PC-9 (cell line): ENCODE results near the gene MAP3K13. TPM values are rescaled to one million over a fixed set of nuclear protein-coding genes. Genes with fewer than 3 reads are reported as not detected.

Experiments used
- BruUV-seq: library from RNA; stranded (reverse); fragments of 400-500 nt; replicated peaks from 2 replicates; lab custom pipeline; 2021; lab: Mats Ljungman, UMichigan
- CTCF ChIA-PET: fragments of 300-600 bp; sonication (Branson Sonifier 250); formaldehyde crosslinking; loops from one replicate; lab custom pipeline; 2022; ENCODE audit warnings: antibody characterized with exemption; lab: Charles Lee
- POLR2A ChIA-PET: fragments of 300-600 bp; sonication (Branson Sonifier 250); formaldehyde crosslinking; loops from one replicate; lab custom pipeline; 2022; ENCODE audit warnings: antibody characterized with exemption; ENCODE audit not compliant: unreplicated experiment; lab: Charles Lee
- DNase-seq, 2 experiments: peaks; one replicate each; pipeline versions ENCODE4 v3.0.0 to v3.0.0-alpha.2; 2015 to 2022; ENCODE audit warnings: mixed read lengths in 1 of 2
- H2AFZ ChIP-seq: fragments of 200-600 bp; sonication (generic); 2 replicates; pipeline ENCODE4 v1.8.1; 2017; ENCODE audit warnings: antibody characterized with exemption
- H3F3A ChIP-seq: fragments of 200-600 bp; sonication (generic); 2 replicates; pipeline ENCODE4 v1.8.1; 2017; ENCODE audit warnings: antibody characterized with exemption, mild to moderate bottlenecking, low read depth; ENCODE audit not compliant: insufficient read depth
- H3K27ac ChIP-seq: fragments of 200-600 bp; sonication (generic); 2 replicates; pipeline ENCODE4 v1.6.1; 2016; ENCODE audit warnings: mixed run types
- H3K27me3 ChIP-seq: fragments of 200-600 bp; sonication (generic); 2 replicates; pipeline ENCODE4 v1.6.1; 2016; ENCODE audit warnings: low read depth, mixed run types; ENCODE audit not compliant: insufficient read depth
- H3K36me3 ChIP-seq: fragments of 200-600 bp; sonication (generic); 2 replicates; pipeline ENCODE4 v1.6.1; 2016; ENCODE audit warnings: low read depth, mixed run types
- H3K4me1 ChIP-seq: fragments of 200-600 bp; sonication (generic); replicated peaks from 2 replicates; pipeline ENCODE4 v1.6.1; 2016; ENCODE audit warnings: mixed run types; ENCODE audit not compliant: insufficient read depth
- H3K4me2 ChIP-seq: fragments of 200-600 bp; sonication (generic); 2 replicates; pipeline ENCODE4 v1.6.1; 2017; ENCODE audit warnings: mixed run types
- H3K4me3 ChIP-seq: fragments of 200-600 bp; sonication (generic); 2 replicates; pipeline ENCODE4 v1.6.1; 2016; ENCODE audit warnings: mixed run types
- H3K79me2 ChIP-seq: fragments of 200-600 bp; sonication (generic); 2 replicates; pipeline ENCODE4 v1.6.1; 2017; ENCODE audit warnings: low read depth, mixed run types
- H3K9me2 ChIP-seq: fragments of 200-600 bp; sonication (generic); 2 replicates; pipeline ENCODE4 v1.8.1; 2017; ENCODE audit warnings: mild to moderate bottlenecking; ENCODE audit not compliant: insufficient read depth
- H3K9me3 ChIP-seq: fragments of 200-600 bp; sonication (generic); 2 replicates; pipeline ENCODE4 v1.8.1; 2016; ENCODE audit warnings: low read depth; ENCODE audit not compliant: insufficient read depth
- H4K20me1 ChIP-seq: fragments of 200-600 bp; sonication (generic); 2 replicates; pipeline ENCODE4 v1.8.1; 2017; ENCODE audit not compliant: insufficient read depth
- CTCF ChIP-seq: fragments of 200-600 bp; sonication (generic); conservative IDR thresholded peaks from 2 replicates; pipeline ENCODE4 v1.6.1; 2017; ENCODE audit warnings: mixed run types, antibody characterized with exemption, mild to moderate bottlenecking, moderate library complexity
- EZH2 ChIP-seq: fragments of 200-600 bp; sonication (generic); IDR thresholded peaks from 2 replicates; pipeline ENCODE4 v1.8.0; 2017; ENCODE audit warnings: antibody characterized with exemption, low read depth
- intact Hi-C: fragments of 100-400 bp; cut with micrococcal nuclease; formaldehyde crosslinking; loops from one replicate; pipeline ENCODE4 v1.10.0; 2022; ENCODE audit not compliant: unreplicated experiment
- total RNA-seq: library from RNA; stranded (reverse); gene quantifications from 2 replicates; pipeline ENCODE4 v1.2.3, GENCODE V29; 2021

MAP3K13 gene
- total RNA-seq, 1 experiment from 2014 or later, result 65.5 TPM

DNA sequence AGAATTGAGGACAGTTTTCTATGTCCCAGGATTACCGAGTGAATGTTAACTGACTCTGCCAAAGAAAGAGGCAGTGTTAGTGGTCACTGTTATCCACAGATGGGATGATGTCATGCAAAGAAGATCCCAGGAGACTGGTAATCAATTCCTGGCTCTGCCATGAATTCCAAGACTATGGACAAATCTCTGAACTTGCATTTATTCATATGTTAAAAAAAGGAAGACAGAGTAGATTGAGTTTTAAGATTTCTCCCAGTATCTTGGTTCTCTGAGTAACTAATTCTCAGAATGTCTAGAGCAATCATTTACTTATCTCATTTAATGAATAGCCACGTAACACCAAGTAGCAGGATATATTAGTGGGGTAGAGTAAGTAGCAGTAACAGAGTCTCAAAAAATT, 11.5 kb upstream of the MAP3K13 start:
- H4K20me1 ChIP-seq, result no peaks in the 10 kb centered on the region
- H3F3A ChIP-seq, result no peaks in the 10 kb centered on the region
- H3K4me1 ChIP-seq, result no peaks in the 10 kb centered on the region
- no peak for DNase-seq
- no peak overlapping the region for H3K27ac ChIP-seq
- H3K4me3 ChIP-seq, result no peak overlapping the region
- no peaks in the 10 kb centered on the region for H3K36me3 ChIP-seq
- intact Hi-C loops, result loop anchor here (5.0 kb wide), 1 partner anchor 236 kb away; the partner anchor contains the start of gene SENP2
- H3K79me2 ChIP-seq, result no peaks in the 10 kb centered on the region
- no peak overlapping the region for H2AFZ ChIP-seq
- TF ChIP-seq CTCF (no peak), EZH2 (no peak)
- TSS peak; percentile 76 for BruUV-seq
- no peaks in the 10 kb centered on the region for H3K9me2 ChIP-seq
- ChIA-PET POLR2A (no interaction called here), CTCF (no interaction called here)
- no peaks in the 10 kb centered on the region for H3K9me3 ChIP-seq
- no peaks in the 10 kb centered on the region for H3K27me3 ChIP-seq
- H3K4me2 ChIP-seq, result no peak overlapping the region

DNA sequence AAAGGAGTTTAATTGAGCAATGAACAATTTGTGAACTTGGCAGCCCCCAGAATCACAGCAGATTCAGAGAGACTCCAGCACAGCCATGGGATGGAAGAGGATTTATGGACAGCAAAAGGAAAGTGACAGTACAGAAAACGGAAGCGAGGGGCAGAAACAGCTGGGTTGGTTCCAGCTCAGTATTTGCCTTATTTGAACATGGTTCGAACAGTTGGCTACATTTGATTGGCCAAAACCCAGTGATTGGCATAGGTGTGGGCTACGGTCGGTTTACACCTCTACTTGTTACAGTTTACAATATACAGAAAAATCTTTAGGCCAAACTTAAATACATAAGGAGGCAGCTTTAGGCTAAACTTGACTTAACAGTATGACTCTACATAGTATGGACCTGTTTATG, 9.7 kb upstream of the MAP3K13 start:
- H3K36me3 ChIP-seq, result no peaks in the 10 kb centered on the region
- no peaks in the 10 kb centered on the region for H3F3A ChIP-seq
- no peak overlapping the region for H3K27ac ChIP-seq
- intact Hi-C loops, result loop anchor here (5.0 kb wide), 1 partner anchor 234 kb away; the partner anchor contains the start of gene SENP2
- no peaks in the 10 kb centered on the region for H3K9me2 ChIP-seq
- H3K4me2 ChIP-seq, result no peak overlapping the region
- no peaks in the 10 kb centered on the region for H3K9me3 ChIP-seq
- H3K4me1 ChIP-seq, result no peaks in the 10 kb centered on the region
- no peak for DNase-seq
- H3K4me3 ChIP-seq, result no peak overlapping the region
- TF ChIP-seq CTCF (no peak), EZH2 (no peak)
- H4K20me1 ChIP-seq, result no peaks in the 10 kb centered on the region
- ChIA-PET CTCF (interaction anchor here (1.0 to 1.1 kb wide), 2 partner anchors 10 to 37 kb away, joined by 3 to 4 read pairs; partner anchors contain the start of gene MAP3K13), POLR2A (no interaction called here)
- no peaks in the 10 kb centered on the region for H3K27me3 ChIP-seq
- H3K79me2 ChIP-seq, result no peaks in the 10 kb centered on the region
- no TSS peak for BruUV-seq
- no peak overlapping the region for H2AFZ ChIP-seq

- CTCF ChIA-PET, result interaction anchor here (0.5 to 0.7 kb wide), 2 partner anchors 34 to 74 kb away, joined by 3 to 8 read pairs; no protein-coding TSS in a partner anchor
- intact Hi-C loops, result loop anchor here (1.0 to 5.0 kb wide), 3 partner anchors 46 to 233 kb away; partner anchors contain the start of gene SENP2
- no peaks in the 10 kb centered on the region for H3K9me2 ChIP-seq
- TF ChIP-seq CTCF (peak; percentile 92), EZH2 (no peak)
- H3K4me3 ChIP-seq, result no peak overlapping the region
- H4K20me1 ChIP-seq, result no peaks in the 10 kb centered on the region
- H3K4me1 ChIP-seq, result no peaks in the 10 kb centered on the region
- H3K79me2 ChIP-seq, result no peaks in the 10 kb centered on the region
- H2AFZ ChIP-seq, result no peak overlapping the region
- H3K9me3 ChIP-seq, result no peaks in the 10 kb centered on the region
- peak; percentile 78 to 82 for DNase-seq
- H3K27ac ChIP-seq, result no peak overlapping the region
- POLR2A ChIA-PET, result no interaction called here
- H3K27me3 ChIP-seq, result no peaks in the 10 kb centered on the region
- H3K36me3 ChIP-seq, result no peaks in the 10 kb centered on the region
- no peaks in the 10 kb centered on the region for H3F3A ChIP-seq
- BruUV-seq, result no TSS peak
- H3K4me2 ChIP-seq, result no peak overlapping the region
These were observed 8.9 kb upstream of the MAP3K13 start for GRCh38 chr3:185353823-185354614.
